ENCODE measurements around the gene AUTS2.

AUTS2 gene

DNA sequence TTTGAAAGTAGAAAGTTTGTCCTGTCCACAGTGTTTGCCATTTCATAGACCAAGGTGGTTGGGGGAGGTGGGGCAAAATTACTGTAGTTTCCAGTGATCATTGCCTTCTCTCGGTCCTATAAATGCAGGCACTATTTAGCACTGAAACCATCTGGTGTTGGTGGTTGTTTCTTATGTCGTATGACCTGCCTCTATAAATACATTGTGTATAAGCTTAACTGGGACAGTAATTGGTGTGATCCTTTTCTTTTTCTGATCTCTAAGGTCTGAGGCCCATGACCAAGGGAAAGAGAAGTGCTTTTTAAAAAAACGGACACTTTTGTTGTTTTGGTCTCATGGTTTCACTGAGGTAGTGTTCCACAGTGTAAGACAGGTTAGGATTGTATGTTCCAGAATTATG is 63.1 kb downstream of the AUTS2 start:
- DNase-seq, result no peak

DNA sequence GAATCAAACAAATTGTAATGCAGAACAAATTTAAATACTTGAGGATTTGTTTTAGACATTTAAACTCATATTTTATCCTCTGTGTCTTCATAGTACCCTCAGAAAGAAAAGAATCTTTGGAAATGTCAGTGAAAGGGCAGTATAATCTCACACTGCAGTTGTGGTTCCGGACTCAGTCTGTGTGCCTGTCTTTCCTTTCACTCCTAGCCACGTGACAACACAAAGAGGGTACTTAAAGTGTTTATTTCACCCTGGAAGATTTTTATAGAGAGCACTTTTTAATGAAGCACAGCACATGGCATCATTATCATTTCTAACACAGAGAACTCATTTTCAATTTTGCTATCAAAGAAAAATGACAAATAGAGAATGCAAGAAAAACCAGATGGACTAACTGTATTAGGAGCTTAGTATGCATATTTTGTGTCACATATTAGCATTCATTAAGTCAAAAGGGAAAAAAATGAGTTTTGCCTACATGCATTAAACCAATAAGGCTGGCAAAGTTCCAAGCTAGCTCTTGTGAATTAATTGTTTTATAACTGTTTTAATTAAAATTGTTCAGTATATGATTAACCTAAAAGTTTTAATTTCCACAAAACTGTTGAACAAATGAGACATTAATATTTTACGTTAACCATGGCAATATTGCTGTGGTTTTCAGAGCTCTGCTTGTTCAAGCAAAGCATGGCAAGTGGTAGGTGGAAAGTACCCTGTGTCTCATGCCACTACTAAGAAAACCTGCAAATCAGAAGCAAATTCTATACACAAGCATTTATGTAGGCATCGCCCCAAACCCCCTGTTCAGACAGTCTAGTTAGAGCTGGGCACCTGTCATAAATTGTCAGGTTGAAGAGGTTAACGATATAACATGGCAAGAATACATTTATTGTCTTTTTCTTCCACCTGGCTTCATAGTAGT is 65.9 kb downstream of the AUTS2 start:
- DNase-seq, result no peak

DNA sequence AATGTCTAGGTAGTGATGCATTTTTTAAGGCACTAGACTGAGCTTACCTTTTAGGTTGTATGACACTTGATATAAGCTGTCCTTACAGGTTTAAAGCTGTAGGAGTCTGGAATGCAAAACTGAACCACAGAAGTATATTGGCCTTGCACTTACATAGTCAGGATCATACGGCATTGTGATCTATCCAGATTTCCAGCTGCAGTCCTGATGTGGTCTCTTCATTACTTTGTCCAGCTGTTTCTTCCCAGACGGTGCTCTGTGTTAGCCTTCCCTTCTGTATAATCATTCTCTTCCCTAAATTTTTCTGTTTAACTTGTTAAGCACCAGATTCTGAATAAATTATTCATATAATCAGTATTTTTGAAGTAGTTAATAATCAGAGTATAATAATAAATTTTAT is 67.1 kb downstream of the AUTS2 start:
- no peak for DNase-seq

DNA sequence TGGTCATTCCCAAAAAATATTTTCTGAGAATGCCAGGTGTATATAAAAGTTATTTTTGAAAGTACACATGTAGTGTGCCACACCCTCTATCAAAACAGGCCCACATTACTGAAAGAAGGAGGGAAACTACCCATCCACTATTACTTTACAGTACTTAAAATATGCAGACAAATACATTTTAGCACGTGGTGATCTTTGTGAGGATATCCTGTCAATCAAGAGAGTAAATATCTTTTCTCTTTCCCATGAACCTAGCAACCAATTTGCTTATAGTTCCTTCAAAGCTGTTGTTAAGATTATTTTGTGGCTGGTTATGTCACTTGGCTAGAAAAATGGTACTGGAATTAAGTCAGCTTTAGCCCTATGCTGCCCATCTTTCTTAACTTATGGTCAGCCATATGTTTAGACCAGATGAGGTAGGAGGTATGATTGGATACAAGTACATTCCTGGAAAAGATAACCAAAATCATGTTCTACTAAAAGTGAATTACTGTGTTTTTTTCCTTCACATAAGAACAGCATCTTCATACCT is 70.1 kb downstream of the AUTS2 start:
- no peak for DNase-seq

DNA sequence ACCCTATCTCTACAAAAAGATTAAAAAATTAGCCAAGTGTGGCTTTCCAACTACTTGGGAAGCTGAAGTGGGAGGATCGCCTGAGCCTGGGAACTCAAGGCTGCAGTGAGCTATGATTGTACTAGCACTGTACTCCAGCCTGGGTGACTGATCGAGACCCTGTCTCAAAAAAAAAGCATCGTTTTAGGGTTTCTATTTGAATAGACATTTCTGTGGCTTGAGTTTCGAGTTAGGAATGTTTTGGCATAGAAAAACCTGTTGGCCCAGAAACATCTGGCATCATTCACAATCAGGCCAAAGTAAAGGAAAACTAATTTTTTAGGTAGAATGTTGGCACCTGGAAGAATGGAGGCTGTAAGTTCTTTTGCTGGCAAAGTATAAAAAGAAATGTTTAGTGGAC is 72.4 kb downstream of the AUTS2 start:
- no peak for DNase-seq

DNA sequence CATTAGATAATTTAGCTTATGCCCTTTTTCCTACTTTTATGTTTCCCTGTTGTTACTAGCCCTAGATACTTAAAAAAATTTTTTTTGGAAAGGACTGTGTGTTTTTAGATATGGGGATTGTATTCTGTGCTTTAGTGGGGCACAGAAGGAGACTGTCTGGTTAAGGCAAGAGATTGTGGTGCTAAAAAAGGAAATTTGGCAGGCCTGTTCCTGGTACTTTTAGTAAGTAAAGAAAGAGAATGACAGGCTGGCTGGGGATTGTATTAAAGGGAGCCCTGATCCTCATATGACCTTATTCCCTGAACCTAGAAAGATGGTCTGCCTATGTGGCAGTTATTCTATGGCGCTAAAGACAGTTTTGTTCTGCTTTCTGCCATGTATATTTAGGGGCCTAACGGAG is 74.8 kb downstream of the AUTS2 start:
- no peak for DNase-seq

DNA sequence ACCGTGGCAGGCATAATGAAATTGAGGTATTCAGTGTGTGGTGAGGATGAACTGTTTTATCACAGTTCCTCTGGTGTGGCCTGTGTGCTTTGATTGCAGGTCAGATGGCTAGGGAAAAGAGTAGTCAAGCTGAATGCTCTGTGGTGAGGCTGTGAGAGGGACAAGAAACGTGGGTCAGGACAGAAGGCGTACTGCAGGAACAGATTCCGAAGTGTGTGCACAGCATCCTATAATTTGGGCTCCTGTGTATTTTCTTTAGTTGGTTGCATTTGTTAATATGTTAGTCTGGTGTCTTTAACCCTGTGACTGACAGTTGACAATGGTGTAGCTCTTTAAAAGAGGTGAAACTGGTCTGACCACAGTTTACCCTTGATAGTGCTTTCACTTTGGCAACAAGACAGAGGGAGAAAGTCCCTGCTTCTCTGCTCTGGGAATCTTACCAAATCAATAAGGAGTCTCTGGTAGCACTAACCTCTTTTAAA is 76.5 kb downstream of the AUTS2 start:
- no peak for DNase-seq

DNA sequence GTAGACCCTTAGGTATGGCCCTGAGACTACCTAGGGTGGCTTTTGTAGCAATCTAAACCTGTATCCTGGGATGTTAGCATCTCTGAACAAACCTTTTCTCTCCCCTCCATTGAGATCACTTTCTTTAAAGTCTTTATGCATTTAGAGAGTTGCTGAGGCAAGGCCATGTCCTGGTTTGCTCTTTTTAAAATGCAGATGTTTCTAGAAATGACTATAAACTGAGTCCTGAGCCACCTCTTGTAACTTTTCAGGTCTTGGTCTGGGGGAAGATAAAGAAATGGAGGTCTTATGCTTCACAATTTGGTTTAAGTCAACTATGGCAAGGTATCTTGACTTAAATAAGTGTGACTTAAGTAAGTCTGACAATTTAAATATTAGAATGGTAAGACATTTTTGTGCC is 78.0 kb downstream of the AUTS2 start:
- DNase-seq, result no peak

DNA sequence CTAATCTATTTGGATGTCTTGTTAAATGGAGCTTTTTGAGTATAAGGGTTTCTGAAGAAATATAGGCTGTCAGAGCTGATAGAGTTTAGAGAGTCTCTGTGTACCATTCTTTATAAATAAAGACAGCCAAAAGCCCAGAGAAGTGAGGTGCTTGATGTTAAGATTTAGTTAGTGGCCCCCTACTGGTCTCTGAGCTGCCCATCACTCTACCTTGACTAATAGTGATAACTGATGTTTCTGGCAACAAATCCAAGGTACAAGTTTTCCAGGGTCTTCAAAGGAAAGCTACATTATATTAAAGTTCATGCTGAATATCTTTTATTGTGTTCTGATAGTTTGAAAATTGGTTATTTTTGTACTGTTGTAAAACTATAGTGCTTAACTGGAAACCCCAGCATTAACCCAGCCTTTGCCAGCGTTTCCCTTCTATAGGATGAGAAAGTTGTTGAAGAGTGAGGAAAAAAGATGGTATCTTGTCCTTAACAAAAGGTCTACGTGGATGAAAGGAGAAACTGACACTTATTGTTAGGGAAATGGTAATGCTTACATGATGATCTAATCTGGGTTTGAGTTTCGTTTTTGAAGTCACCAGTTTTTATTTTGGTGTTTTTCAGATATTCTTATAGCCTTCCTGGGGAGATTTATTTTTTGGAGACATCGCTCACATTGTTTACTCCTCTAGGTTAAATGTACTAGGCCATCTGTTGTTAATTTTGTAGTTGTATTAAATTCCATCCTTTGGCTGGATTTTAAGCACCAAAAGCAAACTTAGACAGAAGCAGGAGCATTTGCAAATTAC is 79.0 kb downstream of the AUTS2 start:
- no peak for DNase-seq

DNA sequence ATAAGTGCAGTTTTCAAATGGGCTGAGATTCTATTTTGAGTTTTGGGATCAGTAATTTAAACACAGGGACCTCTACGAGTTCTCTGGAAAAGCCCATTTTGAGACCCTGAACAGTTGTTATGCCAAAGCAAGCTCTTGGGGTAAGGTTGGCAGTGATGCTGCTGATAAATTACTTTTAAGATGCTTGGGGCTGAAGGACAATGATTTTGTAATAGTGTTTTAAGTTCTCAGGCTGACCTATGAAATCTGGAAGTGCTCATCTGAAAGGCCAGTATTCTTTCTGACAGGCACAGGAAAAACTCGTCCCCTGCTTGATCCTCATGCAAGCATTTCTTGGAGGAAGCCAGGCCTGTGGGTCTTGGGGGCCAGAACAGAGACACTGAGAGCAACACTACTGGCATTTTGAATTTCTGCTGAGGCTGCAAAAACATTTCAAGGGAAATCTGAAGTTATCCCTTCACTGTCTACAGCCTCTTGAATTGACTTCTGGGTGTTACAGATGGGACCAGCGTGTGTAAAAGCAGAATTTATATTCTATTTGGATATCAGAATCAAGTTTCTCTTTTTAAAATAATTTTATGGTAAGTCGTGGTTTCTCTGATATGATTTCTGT is 79.7 kb downstream of the AUTS2 start:
- DNase-seq, result no peak

DNA sequence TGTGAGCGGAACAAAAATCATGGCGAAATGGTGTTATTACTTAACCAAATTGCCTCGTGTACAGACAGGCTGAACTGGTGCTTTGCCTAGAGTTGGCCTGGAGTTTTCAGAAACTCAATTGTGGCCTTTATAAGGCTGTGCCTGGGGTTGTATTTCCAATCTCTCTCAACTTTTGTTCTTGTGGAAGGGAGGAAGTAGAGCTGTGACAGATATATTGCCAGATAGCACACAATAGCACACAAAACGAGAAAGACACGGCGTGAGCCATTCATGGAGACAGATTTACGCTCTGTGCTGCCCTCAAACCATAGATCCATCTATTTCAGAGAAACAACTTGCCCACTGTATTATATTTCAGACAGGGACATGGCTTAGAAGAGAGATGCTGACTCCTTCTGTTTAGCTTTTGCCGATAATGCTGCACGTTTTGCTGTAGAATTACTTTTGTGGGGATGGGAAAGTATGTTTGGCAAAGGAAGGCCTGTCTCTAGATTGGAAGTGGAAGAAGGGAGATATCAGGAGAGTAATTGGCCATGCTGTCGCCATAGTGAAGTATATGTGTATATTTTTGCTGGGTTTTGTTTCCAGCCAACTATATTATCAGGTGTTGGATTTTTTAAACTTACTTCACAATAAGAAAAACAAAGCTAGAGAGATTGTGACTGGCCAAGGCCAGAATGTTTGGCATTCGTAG is 80.4 kb downstream of the AUTS2 start:
- no peak for DNase-seq

DNA sequence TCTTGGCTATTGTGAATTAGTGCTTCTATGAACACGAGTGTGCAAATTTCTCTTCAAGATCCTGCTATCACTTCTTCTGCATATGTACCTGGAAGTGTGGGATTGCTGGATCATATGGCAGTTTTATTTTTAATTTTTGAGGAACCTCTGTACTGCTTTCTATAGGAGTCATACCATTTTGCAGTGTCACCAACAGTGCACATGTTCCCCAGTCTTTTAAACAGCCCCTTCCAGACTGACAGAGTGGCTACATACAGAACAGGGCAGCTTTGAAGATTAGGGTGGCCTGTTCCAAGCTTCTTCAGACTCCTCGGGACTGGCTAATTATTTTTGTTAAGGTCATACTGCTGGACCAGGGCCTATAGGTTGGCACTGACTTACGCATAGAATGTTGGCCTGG is 82.9 kb downstream of the AUTS2 start:
- DNase-seq, result no peak

DNA sequence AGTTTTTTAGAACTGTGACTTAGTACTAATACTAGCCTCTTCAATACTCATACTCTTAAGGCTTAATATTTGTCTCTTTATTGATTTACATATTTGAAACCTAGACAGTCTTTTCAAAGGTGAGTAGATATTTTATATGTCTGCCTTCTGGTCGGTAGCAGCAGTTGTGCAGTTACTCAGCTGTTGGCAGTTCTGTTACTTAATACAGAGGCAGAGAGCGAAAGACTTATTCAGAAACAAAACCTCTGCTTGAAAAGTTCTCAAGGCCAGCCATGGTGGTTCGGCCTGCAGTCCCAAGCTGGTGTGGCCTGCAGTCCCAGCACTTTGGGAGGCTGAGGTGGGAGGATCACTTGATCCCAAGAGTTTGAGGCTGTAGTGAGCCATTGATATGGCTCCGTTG is 84.2 kb downstream of the AUTS2 start:
- no peak for DNase-seq

DNA sequence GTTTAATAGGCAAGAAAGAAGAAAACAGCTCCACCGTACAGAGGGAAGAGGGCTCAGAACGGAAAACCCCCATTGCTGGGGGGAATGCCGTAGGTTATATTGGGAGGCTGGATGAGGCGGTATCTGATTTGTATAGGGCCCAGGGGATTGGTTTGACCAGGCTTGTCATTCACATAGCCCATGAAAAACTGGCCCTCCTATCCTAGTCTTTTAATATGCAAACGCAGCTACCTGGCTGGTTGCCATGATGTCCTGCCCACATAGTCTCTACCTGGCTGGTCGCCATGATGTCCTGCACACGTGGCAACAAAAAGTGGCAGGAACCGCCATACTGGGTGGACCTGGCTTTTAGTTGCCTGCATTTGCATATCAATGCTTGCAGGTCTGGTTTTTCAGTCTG is 84.7 kb downstream of the AUTS2 start:
- DNase-seq, result no peak

DNA sequence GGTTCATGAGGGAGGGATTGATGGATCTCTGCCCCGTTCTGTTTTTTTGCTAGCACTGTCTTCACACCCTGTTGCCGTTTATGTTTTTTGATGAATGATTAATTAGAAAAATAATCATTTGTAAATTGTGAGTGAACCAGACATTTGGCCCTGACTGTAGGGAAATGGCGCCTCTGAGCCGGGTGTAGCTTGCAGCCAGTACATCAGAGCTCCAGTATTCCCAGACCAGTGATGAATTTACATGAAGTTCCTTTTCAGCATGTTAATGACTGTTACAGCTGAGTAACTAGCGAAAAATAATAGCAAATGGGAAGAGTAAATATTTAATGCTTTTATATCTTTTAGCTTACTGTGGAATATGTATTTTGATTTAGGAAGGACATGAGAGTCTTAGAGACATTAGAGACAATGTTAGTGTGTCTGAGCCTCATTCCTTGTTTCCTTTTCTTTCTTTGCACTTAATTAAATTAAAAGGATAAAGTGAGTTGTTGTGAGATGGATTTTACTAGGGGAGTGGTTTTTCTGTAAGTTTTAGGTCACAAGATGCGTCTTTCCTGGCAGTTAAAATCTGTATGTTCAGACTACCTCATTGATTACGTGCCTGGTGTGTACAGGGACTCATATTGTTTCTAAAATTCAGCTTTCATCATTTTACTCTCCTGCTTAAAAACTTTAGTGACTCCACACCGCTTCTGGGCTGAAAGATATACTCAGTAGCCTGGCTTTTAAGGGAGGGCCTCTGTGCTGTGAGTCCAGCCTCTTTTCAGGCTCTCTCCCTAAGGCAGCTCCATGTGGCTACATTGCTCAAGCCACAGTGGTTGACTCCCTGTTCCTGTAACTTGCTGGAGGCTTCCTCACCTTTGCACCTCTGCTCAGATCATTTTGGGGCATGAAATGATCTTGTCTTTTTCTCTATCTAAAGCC is 86.4 kb downstream of the AUTS2 start:
- no peak for DNase-seq

DNA sequence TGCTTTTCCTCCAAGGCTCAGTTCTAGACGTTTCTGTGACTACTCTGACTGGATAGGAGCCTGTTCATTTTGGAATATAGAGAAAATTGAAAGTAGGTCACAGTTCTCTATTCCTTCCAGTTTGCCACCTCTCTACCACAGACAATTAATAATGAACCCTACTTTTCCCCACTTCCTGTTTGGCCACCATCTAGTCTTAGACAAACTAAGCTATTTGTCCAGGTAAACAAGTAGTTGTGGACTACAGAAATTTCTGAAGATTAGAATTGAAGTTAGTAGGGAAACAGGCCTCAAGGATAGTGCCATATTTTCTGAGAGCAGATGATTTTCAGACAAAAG is 87.0 kb downstream of the AUTS2 start:
- DNase-seq, result no peak

DNA sequence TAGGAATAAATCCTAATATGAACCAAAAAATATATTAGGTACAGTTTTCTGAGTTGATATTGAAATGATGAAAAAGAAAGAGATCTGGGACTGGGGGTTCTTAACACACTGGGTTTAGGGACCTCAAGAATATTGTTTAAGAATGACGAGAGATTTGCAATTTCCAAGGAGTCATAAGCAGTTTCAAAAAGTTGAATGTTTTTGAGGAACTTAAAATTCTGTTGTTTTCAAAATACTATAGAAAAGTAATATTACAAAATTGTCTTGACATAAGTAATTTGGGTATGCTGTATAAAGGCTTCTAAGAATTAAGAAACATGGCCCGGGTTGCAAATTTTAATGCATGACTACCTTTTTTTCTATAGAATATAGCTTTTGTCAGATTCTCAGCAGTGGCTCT is 88.1 kb downstream of the AUTS2 start:
- no peak for DNase-seq

DNA sequence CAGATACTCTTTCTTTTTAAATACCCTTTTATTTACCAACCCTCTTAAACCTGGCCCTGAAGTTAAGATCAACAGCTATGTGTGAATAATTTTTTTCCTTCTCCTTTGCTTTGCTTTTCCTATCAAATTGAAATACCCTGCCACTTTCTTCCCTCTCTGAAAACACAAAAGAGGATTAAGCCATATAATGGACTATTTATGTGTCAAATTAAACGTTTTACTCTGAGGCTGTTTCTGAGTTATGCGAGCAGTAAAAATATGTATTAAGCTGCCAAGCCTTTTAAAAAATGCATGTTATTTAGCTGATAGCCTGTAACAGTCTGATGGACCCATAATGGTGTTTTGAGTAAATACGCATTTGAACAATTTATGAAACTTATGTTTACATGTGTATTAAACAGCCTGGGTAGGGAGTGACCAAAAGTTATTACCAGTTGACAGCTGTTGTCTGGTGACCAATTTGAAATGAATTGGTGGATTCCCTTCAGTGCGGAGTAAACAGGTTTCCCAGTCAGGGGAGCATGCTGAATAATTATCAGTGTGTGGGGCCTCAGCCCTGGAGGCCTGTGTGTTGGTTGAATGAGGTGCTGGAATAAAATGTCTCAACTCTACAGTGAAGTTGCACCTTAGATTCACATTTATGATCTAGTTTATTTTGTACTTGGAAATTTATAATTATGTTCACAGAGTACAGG is 89.6 kb downstream of the AUTS2 start:
- DNase-seq, result no peak

DNA sequence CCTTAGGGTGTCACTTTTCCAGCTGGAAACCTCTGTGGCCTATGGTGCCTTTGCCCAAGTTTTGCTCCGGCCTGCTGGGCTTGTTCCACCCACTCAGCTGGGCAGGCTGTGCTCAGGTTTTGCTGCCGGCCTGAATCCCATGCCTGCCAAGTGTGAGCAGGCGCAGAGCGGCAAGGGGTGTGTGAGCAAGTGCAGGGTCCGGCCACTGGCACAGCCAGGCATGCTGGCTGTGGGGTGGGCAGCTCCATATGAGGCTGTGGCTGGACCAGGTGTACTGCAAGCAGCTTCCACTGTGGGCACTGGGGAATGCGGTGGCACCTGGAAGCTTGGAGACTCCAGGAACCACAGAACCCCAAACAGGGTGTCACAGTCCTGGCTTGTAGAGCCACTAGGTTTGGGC is 92.1 kb downstream of the AUTS2 start:
- DNase-seq, result no peak

DNA sequence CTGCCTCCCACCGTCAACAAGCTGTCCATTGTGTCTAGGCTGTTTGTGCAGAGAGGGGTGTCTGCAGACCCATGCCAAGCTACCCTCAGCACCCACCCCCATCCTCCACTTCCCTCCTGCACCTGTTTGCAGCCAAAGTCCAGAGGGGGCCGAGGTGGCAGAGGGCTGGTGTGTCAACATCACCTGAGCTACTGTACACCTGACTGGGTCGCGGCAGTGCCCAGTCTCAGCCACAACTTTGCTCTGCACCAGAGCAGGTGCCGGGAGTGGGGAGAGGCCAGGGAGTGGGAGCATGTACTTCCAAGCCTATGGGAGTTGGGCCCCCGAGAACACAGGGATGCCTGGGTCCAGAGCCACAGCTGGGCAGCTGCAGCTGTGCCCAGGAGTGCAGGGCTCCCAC is 93.1 kb downstream of the AUTS2 start:
- DNase-seq, result no peak

DNA sequence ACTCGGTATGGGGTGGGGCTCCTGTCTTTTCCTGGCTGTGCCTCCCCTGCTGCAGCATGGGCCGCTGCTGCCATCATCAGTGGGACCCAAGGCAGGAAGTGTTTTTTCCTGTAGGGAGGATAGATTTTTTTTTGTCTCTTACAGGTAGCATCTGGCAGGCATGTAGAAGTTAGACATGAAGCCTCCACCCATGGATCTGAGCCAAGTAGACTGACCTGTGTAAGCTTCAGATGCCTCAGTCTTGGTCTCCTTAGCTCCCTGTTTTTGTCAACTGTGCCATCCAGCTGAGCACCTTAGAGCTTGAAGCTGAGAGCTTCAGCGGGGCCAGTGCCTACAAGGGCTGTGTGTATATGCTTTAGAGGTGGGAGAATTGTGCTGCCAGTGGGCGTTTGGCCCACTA is 93.5 kb downstream of the AUTS2 start:
- DNase-seq, result no peak

Data from CD4-positive, alpha-beta T cell treated with Interleukin-10 for 1 hour (primary cell).